ENCODE results near the gene CUL9.

Gene CUL9

DNA sequence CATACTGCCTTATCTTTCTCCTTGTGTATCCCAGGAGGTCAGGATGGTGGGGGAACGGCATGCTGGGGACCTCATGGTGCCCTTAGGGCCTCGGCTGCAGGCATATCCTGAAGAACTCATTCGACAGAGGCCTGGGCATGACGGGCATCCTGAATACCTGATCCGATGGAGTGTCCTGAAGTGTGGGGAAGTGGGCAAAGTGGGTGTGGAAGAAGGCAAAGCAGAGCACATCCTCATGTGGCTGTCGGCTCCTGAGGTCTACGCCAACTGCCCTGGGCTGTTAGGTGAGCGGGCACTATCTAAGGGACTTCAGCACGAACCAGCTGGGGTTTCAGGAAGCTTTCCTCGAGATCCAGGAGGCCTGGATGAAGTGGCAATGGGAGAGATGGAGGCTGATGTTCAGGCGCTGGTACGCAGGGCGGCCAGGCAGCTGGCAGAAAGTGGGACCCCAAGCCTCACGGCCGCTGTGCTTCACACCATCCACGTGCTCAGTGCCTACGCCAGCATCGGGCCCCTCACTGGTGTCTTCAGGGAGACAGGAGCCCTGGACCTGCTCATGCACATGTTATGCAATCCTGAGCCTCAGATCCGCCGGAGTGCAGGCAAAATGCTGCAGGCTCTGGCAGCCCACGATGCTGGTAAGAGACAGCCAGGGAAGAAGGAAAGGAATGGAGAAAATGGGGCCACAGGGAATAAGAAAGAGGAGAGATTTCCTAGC, 2.4 kb downstream of the CUL9 start:
- TF ChIP-seq, protein P1, sequence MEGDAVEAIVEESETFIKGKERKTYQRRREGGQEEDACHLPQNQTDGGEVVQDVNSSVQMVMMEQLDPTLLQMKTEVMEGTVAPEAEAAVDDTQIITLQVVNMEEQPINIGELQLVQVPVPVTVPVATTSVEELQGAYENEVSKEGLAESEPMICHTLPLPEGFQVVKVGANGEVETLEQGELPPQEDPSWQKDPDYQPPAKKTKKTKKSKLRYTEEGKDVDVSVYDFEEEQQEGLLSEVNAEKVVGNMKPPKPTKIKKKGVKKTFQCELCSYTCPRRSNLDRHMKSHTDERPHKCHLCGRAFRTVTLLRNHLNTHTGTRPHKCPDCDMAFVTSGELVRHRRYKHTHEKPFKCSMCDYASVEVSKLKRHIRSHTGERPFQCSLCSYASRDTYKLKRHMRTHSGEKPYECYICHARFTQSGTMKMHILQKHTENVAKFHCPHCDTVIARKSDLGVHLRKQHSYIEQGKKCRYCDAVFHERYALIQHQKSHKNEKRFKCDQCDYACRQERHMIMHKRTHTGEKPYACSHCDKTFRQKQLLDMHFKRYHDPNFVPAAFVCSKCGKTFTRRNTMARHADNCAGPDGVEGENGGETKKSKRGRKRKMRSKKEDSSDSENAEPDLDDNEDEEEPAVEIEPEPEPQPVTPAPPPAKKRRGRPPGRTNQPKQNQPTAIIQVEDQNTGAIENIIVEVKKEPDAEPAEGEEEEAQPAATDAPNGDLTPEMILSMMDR (IDR thresholded peaks at IDR 0.05) = no peak

- TF ChIP-seq, protein P1 (IDR thresholded peaks at IDR 0.05) = no peak
Measured at GRCh38 chr6:43185391-43185985, 3.5 kb downstream of the CUL9 start.

GRCh38 chr6:43186019-43186418, 4.0 kb downstream of the CUL9 start:
- TF ChIP-seq, protein P1 (IDR thresholded peaks at IDR 0.05) = no peak

DNA sequence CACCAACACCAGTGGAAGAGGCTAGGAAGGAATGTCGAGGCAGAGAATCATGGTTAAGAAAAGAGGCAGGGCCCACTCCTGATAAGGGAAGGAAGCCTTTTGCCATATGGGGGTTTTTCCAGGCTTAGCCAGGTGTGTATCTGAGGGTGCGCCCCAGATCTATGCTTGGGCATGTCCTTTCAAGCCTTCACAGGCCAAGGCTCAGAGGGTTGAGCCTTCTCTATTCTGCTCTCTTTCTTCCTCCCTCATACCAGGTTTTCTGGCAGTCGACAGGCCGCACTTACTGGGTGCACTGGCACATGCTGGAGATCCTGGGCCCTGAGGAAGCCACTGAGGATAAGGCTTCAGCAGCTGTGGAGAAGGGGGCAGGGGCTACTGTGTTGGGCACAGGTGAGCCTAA, 4.7 kb downstream of the CUL9 start:
- TF ChIP-seq, protein P1 (IDR thresholded peaks at IDR 0.05) = no peak

DNA sequence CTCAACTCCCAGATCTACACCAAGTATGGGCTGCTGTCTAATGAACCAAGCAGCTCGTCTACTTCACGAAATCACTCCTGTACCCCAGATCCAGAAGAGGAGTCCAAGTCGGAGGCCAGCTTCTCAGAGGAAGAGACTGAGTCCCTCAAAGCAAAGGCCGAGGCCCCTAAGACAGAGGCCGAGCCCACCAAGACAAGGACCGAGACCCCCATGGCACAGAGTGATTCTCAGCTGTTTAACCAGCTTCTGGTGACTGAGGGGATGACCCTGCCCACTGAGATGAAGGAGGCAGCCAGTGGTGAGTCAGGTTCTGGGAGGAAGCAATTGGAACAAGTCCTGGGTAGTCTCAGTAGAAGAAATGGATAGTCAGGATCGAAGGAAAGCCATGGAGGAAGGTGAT, 5.8 kb downstream of the CUL9 start:
- TF ChIP-seq, protein P1 (IDR thresholded peaks at IDR 0.05) = no peak

DNA sequence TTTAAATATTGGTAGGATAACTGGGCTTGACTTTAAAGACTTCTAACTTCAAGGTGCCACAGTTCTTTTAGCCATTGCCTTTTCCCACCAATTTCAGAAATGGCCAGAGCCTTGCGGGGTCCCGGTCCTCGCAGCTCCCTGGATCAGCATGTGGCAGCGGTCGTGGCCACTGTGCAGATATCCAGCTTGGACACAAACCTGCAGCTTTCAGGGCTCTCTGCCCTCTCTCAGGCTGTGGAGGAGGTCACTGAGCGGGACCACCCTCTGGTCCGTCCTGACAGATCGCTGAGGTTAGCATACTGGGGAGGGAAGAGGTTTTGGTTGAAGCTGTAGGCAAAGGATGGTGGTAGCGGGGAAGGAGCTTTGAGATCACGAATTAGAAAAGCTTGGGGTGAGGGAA, 6.4 kb downstream of the CUL9 start:
- TF ChIP-seq, protein P1 (IDR thresholded peaks at IDR 0.05) = no peak

DNA sequence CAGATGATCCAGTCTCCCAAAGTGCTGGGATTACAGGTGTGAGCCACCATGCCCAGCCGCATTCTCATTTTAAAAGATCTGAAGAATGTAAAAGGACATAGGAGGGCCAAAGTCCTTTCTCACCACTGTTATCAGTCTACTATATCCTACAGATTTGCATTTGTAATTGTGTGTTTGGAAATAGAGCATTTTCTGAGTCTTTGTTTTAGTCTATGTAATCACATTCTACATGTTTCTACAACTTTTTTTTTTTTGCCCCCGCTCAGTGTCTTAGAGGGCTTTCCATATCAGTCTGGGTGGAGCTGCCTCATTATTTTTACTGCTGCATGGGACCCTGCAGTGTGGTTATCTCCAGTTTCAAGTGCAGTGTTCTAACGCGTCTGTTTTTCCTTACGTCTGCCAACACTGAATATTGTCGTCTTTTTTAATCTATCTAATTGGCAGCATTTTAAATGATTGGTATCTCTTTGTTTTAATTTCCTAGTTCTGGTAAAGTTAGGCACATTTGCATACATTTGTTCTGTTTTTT, 7.8 kb downstream of the CUL9 start:
- TF ChIP-seq, protein P1 (IDR thresholded peaks at IDR 0.05) = no peak
